OCI-LY1 (cell line): ENCODE data around the gene MYO18B.

Source experiments
- H2AFZ ChIP-seq: fragments of 200-600 bp; sonication (generic), shearing (Covaris generic); 2 replicates; pipeline ENCODE4 v1.6.0; 2014; ENCODE audit warnings: antibody characterized with exemption, mild to moderate bottlenecking, low read length
- H3F3A ChIP-seq: fragments of 200-600 bp; sonication (generic), shearing (Covaris generic); 2 replicates; pipeline ENCODE4 v1.6.0; 2014; ENCODE audit warnings: mild to moderate bottlenecking, antibody characterized with exemption, low read length, moderate library complexity; ENCODE audit not compliant: insufficient read depth
- H3K27ac ChIP-seq: fragments of 200-600 bp; sonication (generic); 2 replicates; pipeline ENCODE4 v1.5.1; 2014; ENCODE audit warnings: low read length, mixed run types, mild to moderate bottlenecking, low read depth; ENCODE audit not compliant: poor library complexity, severe bottlenecking
- H3K27me3 ChIP-seq: fragments of 200-600 bp; sonication (generic); 2 replicates; pipeline ENCODE4 v1.6.0; 2014; ENCODE audit warnings: antibody characterized with exemption, mild to moderate bottlenecking, low read length, moderate library complexity; ENCODE audit not compliant: insufficient read depth
- H3K36me3 ChIP-seq: fragments of 200-600 bp; sonication (generic); 2 replicates; pipeline ENCODE4 v1.6.1; 2014; ENCODE audit warnings: mild to moderate bottlenecking, antibody characterized with exemption, low read length, moderate library complexity, mixed read lengths; ENCODE audit not compliant: insufficient read depth
- H3K4me1 ChIP-seq: fragments of 200-600 bp; sonication (generic); 2 replicates; pipeline ENCODE4 v1.5.1; 2014; ENCODE audit warnings: mild to moderate bottlenecking, low read length, moderate library complexity; ENCODE audit not compliant: insufficient read depth, severe bottlenecking
- H3K4me2 ChIP-seq: fragments of 200-600 bp; sonication (generic), shearing (Covaris generic); 2 replicates; pipeline ENCODE4 v1.6.1; 2014; ENCODE audit warnings: low read length
- H3K4me3 ChIP-seq: fragments of 200-600 bp; sonication (generic); 2 replicates; pipeline ENCODE4 v1.5.1; 2014; ENCODE audit warnings: low read length, low read depth, mild to moderate bottlenecking, mixed read lengths; ENCODE audit not compliant: poor library complexity, severe bottlenecking
- H3K79me2 ChIP-seq: fragments of 200-600 bp; shearing (Covaris generic); 2 replicates; pipeline ENCODE4 v1.6.1; 2016; ENCODE audit warnings: mixed run types, low read length, mixed read lengths; ENCODE audit not compliant: insufficient read depth
- H3K9ac ChIP-seq: fragments of 200-600 bp; sonication (generic), shearing (Covaris generic); 2 replicates; pipeline ENCODE4 v1.6.1; 2014; ENCODE audit warnings: mild to moderate bottlenecking, low read length, mixed read lengths
- H3K9me2 ChIP-seq: fragments of 200-600 bp; sonication (generic), shearing (Covaris generic); 2 replicates; pipeline ENCODE4 v1.6.1; 2014; ENCODE audit warnings: low read depth, mild to moderate bottlenecking, low read length, mixed read lengths
- H3K9me3 ChIP-seq: fragments of 200-600 bp; shearing (Covaris generic); 2 replicates; pipeline ENCODE4 v1.6.1; 2014; ENCODE audit warnings: low read length, mixed read lengths
- H4K20me1 ChIP-seq: fragments of 200-600 bp; sonication (generic), shearing (Covaris generic); 2 replicates; pipeline ENCODE4 v1.6.0; 2016; ENCODE audit warnings: mild to moderate bottlenecking, low read length; ENCODE audit not compliant: insufficient read depth
- CTCF ChIP-seq: fragments of 200-600 bp; sonication (generic), shearing (Covaris generic); IDR thresholded peaks from 2 replicates; pipeline ENCODE4 v1.5.1; 2017; ENCODE audit warnings: mild to moderate bottlenecking, antibody characterized with exemption, low read length, moderate library complexity, mixed read lengths
- EZH2 ChIP-seq: fragments of 200-600 bp; sonication (generic), shearing (Covaris generic); IDR thresholded peaks from 2 replicates; pipeline ENCODE4 v1.8.0; 2017; ENCODE audit warnings: borderline replicate concordance, mixed run types, mild to moderate bottlenecking, antibody characterized with exemption, low read length, moderate library complexity, mixed read lengths

Gene MYO18B

GRCh38 chr22:25753252-25753651 lies 11.3 kb downstream of the MYO18B start:
- no peak overlapping the region for H2AFZ ChIP-seq
- H3F3A ChIP-seq: no peaks in the 10 kb centered on the region
- no peaks in the 10 kb centered on the region for H3K4me1 ChIP-seq

GRCh38 chr22:25754527-25755202 lies 12.7 kb downstream of the MYO18B start:
- Histone ChIP-seq H2AFZ (no peak overlapping the region), H3K4me2 (no peak overlapping the region)
- TF ChIP-seq CTCF (no peak), EZH2 (no peak)

More at GRCh38 chr22:25753252-25753651, 11.3 kb downstream of the MYO18B start:
- Histone ChIP-seq H3K4me2 (no peak overlapping the region), H3K27ac (no peak overlapping the region), H3K9me2 (no peaks in the 10 kb centered on the region), H3K79me2 (no peaks in the 10 kb centered on the region), H3K9ac (no peak overlapping the region), H3K27me3 (no peaks in the 10 kb centered on the region; the same call in 1 of the 2 replicates), H4K20me1 (no peaks in the 10 kb centered on the region), H3K9me3 (no peaks in the 10 kb centered on the region), H3K4me3 (no peak overlapping the region), H3K36me3 (no peaks in the 10 kb centered on the region)
- no peak for TF ChIP-seq CTCF
- no peak for TF ChIP-seq EZH2

DNA sequence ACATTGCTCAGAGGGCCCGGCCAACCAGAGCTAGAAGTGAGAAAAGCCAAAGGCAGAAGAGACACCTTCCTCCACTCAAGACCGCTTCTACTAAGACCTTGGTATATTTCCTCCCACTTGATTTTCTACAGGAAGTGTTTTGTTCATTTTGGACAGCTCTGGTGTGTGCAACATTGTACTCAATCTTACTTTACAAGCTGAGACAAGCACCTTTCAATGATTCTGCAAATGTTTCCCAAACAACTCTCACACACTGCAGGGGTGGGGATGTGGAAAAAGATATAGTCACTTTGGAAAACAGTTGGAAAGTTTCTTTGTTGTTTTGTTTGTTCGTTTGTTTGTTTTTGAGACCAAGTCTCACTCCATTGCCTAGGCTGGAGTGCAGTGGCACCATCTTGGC lies 15.7 kb downstream of the MYO18B start:
- Histone ChIP-seq H2AFZ (no peak overlapping the region), H3K4me3 (no peak overlapping the region), H3K79me2 (no peaks in the 10 kb centered on the region), H3K9me3 (no peaks in the 10 kb centered on the region), H3K4me2 (no peak overlapping the region), H3K27me3 (no peaks in the 10 kb centered on the region; the same call in 1 of the 2 replicates), H3K9me2 (no peaks in the 10 kb centered on the region), H3K36me3 (no peaks in the 10 kb centered on the region), H3K9ac (no peak overlapping the region), H3F3A (no peaks in the 10 kb centered on the region), H3K27ac (no peak overlapping the region), H3K4me1 (no peaks in the 10 kb centered on the region), H4K20me1 (no peaks in the 10 kb centered on the region)
- TF ChIP-seq CTCF (no peak), EZH2 (no peak)

More at GRCh38 chr22:25754527-25755202, 12.7 kb downstream of the MYO18B start:
- no peaks in the 10 kb centered on the region for H3F3A ChIP-seq
- no peaks in the 10 kb centered on the region for H3K4me1 ChIP-seq
- no peaks in the 10 kb centered on the region for H3K79me2 ChIP-seq
- H3K4me3 ChIP-seq: no peak overlapping the region
- H3K27ac ChIP-seq: no peak overlapping the region
- H3K27me3 ChIP-seq: no peaks in the 10 kb centered on the region; the same call in 1 of the 2 replicates
- H4K20me1 ChIP-seq: no peaks in the 10 kb centered on the region
- H3K9me2 ChIP-seq: no peaks in the 10 kb centered on the region
- no peaks in the 10 kb centered on the region for H3K36me3 ChIP-seq
- H3K9me3 ChIP-seq: no peaks in the 10 kb centered on the region
- no peak overlapping the region for H3K9ac ChIP-seq
